Right hindlimb (tissue), 1 donor: ENCODE measurements around the gene NSUN5.
"Not testable (repeated sequence)": the region's sequence is repeated elsewhere in the genome, so short reads cannot be mapped to it uniquely, and the experiment has no call there.

Experiments used
- DNase-seq: peaks from one replicate; pipeline ENCODE4 v3.0.0-alpha.2; 2018

NSUN5 gene

GRCh38 chr7:73325424-73325823, 16.8 kb upstream of the NSUN5 start:
- DNase-seq = not testable (repeated sequence)

- peak; percentile 54 for DNase-seq
These were observed 15.6 kb upstream of the NSUN5 start for GRCh38 chr7:73324081-73324845.

GRCh38 chr7:73323434-73324080, 14.9 kb upstream of the NSUN5 start:
- not testable (repeated sequence) for DNase-seq

DNA sequence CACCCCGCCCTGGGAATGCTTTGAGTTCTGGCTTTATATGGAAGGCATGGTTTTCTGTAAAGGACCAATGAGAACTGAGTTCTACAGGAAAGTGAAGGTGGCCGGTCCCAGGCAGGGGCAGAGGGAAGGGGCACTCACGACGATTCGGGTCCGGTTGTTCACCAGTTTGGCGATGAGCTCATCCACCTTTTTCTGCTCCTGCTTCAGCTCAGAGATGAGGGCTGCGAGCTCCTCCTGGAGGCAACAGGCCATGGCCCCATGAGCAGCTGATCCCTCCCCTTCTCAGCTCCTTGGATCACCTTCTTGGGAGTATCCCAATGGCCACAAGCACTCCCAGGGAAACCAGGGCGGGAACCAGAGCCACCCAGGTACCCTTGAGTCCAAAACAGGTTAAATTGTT, 11.4 kb upstream of the NSUN5 start:
- not testable (repeated sequence) for DNase-seq

DNA sequence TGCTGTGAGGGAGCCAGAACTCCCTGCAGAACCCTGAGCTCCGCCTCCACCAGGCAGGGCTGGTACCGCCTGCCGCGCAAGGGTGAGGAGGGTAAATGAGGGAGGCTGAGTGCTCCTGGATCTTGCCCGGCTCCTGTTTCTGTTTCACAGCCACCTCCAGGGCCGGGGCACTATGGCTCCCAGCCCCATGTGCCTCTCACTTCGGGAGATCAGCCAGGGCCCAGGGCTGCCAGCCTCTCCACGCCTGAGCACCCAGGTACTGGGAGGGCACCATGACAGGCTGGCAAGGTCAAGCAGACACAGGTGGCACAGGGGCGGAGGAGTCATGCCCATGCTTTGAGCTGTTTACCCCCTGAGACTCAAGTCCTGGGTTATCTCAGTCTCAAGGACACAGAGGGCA, 10.9 kb upstream of the NSUN5 start:
- not testable (repeated sequence) for DNase-seq

GRCh38 chr7:73318656-73319204, 10.1 kb upstream of the NSUN5 start:
- not testable (repeated sequence) for DNase-seq

DNA sequence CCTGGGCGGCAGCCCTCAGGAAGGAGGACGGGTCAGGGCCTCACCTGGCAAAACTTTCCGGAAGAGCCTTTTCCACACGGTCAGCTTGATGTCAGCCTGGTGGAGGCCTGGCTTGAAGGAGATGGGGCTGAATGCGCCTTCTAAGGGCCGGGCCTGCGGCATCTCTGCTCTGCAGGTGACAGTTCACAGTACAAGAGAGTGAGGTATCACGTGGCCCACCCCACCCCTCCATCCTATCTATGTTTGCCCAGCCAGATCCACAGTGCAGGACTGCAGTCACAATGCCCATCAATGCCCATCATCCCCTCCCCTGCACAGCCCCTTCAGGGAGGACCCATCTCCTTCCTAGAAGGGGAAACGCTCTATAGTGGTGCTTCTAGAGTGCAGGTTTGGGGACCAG, 7.9 kb upstream of the NSUN5 start:
- DNase-seq = no peak

- DNase-seq = no peak
These were observed 5.6 kb upstream of the NSUN5 start for GRCh38 chr7:73314271-73314670.

DNA sequence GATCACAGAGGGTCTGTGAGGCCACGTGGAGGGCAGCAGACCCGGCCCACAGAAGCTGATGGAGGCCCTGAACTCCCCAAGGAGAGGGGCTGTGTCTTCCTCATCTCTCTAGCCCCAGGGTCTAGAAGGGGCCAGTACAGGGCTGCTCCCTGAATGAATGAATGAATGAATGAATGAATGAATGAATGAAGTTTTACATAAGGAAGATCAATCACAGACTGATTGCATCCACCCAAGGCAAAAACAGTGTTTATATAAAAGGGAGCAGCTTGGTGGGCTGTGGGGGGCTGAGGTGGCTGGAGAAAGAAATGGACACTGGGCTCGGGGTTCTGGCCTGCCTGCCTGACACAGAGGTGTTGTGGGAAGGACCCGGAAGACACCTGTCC, 4.9 kb upstream of the NSUN5 start:
- no peak for DNase-seq

- DNase-seq = no peak
These were observed 4.3 kb upstream of the NSUN5 start for GRCh38 chr7:73312831-73313520.

DNA sequence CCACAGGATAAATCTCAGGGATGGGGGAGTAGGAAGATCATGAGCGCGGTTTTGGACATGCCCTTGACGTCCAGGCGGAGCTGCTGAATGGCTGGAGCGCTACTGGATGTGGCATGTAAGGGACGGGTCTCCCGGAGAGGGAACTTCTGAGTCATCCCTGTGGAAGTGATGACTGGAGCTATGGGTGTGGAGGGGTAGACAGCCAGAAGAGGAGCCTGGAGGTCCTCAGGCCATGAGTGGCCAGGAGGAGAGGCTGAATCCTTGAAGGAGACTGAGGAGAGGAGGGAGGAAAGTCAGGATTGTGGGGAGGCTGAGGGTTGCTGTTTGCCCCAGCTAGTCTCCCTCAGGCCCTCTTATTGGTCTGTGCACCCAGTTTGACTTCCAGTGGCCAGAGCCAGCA, 2.8 kb upstream of the NSUN5 start:
- DNase-seq = not testable (repeated sequence)

- no peak for DNase-seq
These were observed 457 bp downstream of the NSUN5 start for GRCh38 chr7:73308074-73308664.

DNA sequence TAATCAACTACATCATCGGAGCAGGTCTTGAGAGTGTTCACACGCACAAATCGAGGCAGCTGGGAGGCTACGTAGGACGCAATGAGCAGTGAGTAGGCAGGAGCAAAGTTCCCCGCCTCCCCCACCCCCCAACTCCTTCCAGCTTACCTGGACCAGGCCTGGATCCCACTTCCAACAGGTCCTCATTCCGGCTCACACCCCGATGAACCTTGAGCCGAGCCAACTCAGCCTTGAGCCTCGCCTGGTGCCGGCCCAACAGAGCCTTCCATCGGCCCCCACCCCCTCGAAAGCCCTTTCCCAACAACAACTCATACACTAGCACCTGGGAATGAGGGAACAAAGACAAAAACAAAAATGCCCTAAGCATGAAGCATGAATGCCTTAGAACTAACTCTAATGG, 1.2 kb downstream of the NSUN5 start:
- no peak for DNase-seq

- DNase-seq = not testable (repeated sequence)
These were observed 3.8 kb downstream of the NSUN5 start for GRCh38 chr7:73304612-73305387.

- DNase-seq = no peak
These were observed 4.6 kb downstream of the NSUN5 start for GRCh38 chr7:73304071-73304470.

- DNase-seq = peak; percentile 6
These were observed 5.1 kb downstream of the NSUN5 start for GRCh38 chr7:73303546-73303945.

GRCh38 chr7:73302846-73303245, 5.8 kb downstream of the NSUN5 start:
- not testable (repeated sequence) for DNase-seq

DNA sequence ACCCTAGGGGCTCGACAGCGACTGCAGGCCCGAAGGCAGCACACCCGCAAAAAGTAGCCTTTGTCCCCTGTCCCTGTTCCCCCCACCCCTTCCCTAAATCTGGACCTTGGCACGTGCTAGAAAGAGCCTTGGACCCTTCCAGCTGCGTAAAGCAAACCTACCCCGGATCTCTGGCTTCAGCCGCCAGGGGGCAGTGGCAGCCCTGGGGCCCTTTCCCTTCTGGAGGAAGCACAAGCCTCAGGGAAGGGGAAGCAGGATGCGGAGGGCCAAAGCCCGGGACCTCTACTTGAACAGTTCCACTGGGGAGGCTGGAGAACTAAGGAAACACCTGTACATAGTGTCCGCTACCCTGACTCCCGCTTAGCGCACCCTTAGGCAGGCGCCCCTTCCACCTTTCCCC, 7.5 kb downstream of the NSUN5 start:
- DNase-seq = not testable (repeated sequence)

DNA sequence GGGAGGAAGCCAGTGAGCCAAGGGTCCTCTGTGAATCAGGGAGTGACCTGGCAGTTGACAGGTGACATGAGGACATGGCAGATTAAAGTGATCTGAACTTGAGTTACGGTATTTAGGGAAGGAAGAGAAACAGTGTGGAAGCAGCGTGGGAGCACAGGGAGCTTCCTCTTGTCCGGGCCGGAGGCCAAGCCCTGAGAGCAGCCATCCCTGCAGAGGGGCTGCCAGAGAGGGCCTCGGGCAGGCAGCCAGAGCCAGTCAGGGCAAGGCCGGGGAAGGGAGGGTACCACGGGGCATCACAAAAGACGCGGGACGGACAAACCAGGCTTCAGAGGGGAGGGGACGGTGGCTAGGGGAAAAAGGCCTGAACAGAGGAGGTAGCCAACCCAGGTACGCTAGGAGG, 8.8 kb downstream of the NSUN5 start:
- peak; percentile 14 for DNase-seq

DNA sequence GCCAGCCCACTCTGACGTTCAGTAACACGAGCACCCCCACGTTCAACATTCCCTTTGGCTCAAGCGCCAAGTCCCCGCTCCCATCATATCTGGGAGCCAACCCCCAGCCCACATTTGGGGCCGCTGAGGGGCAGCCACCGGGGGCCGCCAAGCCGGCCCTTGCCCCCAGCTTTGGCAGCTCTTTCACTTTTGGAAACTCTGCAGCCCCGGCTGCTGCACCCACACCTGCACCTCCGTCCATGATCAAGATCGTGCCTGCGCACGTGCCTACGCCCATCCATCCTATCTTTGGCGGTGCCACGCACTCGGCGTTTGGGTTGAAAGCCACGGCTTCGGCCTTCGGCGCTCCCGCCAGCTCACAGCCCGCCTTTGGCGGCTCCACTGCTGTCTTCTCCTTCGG, 10.9 kb downstream of the NSUN5 start:
- DNase-seq = not testable (repeated sequence)

DNA sequence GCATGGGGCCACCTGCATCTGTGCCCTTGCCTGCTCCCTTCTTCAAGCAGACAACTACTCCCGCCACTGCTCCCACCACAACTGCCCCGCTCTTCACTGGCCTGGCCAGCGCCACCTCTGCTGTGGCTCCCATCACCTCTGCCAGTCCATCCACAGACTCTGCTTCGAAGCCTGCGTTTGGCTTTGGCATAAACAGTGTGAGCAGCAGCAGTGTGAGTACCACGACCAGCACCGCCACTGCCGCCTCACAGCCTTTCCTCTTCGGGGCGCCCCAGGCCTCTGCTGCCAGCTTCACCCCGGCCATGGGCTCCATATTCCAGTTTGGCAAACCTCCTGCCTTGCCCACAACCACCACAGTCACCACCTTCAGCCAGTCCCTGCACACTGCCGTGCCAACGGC, 11.4 kb downstream of the NSUN5 start:
- not testable (repeated sequence) for DNase-seq

GRCh38 chr7:73277210-73277609, 31.4 kb downstream of the NSUN5 start:
- not testable (repeated sequence) for DNase-seq
